ENCODE measurements around the gene IGFLR1. TPM values are rescaled to one million over a fixed set of nuclear protein-coding genes. Genes with fewer than 3 reads are reported as not detected.
A peak's percentile ranks its signal among the peaks of the same experiment; 100 is the strongest.

Gene IGFLR1
- polyA plus RNA-seq, 2 of the 4 experiments (the other 2 are of a cell fraction), result 6.4 to 14.4 TPM

DNA sequence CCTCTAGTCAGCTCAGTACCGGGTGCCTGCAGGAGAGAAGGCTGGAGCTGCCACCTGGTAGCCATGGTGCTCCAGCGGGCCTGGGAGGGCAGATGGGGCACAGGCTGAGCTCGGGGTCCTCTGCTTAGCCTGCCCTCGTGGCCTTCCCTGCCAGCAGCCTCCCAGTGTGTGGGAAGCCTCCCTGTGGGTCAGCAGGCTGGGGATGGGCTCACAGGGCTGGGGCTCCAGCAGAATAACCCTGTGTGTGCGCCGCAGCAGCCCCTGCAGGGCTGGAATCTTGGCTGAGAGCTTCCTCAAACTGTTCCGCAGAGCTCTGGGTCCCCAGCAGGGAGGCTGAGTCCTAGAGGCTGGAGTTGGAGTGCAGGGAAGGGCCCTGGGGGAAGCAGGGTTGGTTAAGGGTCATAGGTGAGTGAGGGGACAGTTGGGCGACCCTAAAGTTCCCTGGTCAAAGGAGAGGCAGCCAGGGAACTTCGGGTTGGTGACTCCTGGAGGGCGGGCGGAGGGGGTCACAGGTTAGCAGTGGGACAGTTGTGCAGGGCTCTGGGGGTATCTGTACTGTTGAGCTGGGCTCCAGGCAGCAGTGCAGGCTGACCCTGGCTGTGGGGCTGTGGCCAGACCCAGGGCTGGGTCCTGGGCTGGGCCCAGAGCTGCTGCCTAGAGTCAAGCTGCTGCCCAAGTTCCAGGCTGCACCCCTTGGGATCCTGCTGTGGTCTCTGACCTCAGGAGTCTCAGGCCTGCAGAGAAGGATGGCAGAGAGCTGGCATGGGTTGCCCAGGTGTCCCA is 47.1 kb upstream of the IGFLR1 start:
- ChIA-PET POLR2A (no interaction called here), CTCF (interaction anchor here (0.6 to 5.9 kb wide), 15 partner anchors 9 to 157 kb away, joined by 3 to 23 read pairs (median 4); partner anchors contain the start of gene KIRREL2)
- H3K27ac ChIP-seq, result no peak overlapping the region
- peaks cover 8% of the 10 kb centered on the region for H3K4me1 ChIP-seq
- no peak for TF ChIP-seq RNF2 (IDR thresholded peaks at IDR 0.05; ENCODE audit: borderline replicate concordance, low read depth)
- TF ChIP-seq SREBF2 (IDR thresholded peaks at IDR 0.05), result no peak
- no peak for TF ChIP-seq NPAS2 (CRISPR knock-in tag; IDR thresholded peaks at IDR 0.05; ENCODE audit: borderline replicate concordance)
- no peak for TF ChIP-seq ESRRA (IDR thresholded peaks at IDR 0.05; ENCODE audit: borderline replicate concordance, low read length)
- TF ChIP-seq ZFP36 (IDR thresholded peaks at IDR 0.05; ENCODE audit: borderline replicate concordance, partially characterized antibody), result no peak
- no peak for TF ChIP-seq ZC3H11A (IDR thresholded peaks at IDR 0.05)
- no peak for TF ChIP-seq BHLHE40 (IDR thresholded peaks at IDR 0.05; ENCODE audit: low read depth, low read length)
- TF ChIP-seq, protein P1, sequence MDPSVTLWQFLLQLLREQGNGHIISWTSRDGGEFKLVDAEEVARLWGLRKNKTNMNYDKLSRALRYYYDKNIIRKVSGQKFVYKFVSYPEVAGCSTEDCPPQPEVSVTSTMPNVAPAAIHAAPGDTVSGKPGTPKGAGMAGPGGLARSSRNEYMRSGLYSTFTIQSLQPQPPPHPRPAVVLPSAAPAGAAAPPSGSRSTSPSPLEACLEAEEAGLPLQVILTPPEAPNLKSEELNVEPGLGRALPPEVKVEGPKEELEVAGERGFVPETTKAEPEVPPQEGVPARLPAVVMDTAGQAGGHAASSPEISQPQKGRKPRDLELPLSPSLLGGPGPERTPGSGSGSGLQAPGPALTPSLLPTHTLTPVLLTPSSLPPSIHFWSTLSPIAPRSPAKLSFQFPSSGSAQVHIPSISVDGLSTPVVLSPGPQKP (IDR thresholded peaks at IDR 0.05; ENCODE audit: low read depth, low read length), result no peak
- TF ChIP-seq HOXB13 (CRISPR knock-in tag; IDR thresholded peaks at IDR 0.05; ENCODE audit: low read depth), result no peak
- no peak for TF ChIP-seq HOXA7 (CRISPR knock-in tag; IDR thresholded peaks at IDR 0.05)
- TF ChIP-seq, protein P2, sequence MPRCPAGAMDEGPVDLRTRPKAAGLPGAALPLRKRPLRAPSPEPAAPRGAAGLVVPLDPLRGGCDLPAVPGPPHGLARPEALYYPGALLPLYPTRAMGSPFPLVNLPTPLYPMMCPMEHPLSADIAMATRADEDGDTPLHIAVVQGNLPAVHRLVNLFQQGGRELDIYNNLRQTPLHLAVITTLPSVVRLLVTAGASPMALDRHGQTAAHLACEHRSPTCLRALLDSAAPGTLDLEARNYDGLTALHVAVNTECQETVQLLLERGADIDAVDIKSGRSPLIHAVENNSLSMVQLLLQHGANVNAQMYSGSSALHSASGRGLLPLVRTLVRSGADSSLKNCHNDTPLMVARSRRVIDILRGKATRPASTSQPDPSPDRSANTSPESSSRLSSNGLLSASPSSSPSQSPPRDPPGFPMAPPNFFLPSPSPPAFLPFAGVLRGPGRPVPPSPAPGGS (IDR thresholded peaks at IDR 0.05), result no peak
- WGBS (ENCODE audit: missing lambda C conversion rate), result 61% methylated on average over 11 of the region's 11 CpGs
- no peak overlapping the region for H3K4me2 ChIP-seq
- no peak overlapping the region for H3K4me3 ChIP-seq
- FAIRE-seq (no peak), ATAC-seq (peak in 1 of 2 experiments; percentile 7; a peak in 2 of 6 replicates), DNase-seq (ENCODE audit: low read depth in 1 of 2, low spot score in 1 of 2) (no peak)
- H3K9me3 ChIP-seq, result no peaks in the 10 kb centered on the region

DNA sequence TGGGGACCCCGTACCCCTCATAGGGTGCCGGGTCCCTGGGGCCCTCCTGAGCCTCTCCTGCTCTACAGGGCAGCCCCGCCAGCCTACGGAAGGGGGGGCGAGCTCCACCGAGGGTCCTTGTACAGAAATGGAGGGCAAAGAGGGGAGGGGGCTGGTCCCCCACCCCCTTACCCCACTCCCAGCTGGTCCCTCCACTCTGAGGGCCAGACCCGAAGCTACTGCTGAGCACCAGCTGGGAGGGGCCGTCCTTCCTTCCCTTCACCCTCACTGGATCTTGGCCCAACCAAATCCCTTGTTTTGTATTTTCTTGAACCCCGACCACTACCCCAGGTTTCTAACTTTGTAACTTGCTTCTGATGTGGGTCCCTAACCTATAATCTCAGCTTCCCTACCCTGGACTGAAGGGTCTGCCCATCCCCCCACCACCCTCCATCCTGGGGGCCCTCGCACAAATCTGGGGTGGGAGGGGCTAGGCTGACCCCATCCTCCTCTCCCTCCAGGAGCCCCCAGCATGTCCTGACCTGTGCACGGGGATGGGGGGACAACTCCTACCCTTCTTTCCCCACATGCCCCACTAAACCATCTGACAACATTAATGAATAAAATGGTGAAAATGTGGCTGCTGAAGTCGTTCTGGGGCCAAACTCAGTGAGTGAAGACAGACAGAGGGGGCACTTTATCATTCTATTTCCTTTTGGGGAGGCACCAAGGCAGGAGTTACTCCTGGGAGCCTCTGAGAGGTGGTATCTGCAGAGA is 46.1 kb upstream of the IGFLR1 start:
- DNase-seq (ENCODE audit: low read depth in 1 of 2, low spot score in 1 of 2) (no peak), ATAC-seq (no peak), FAIRE-seq (no peak)
- ChIA-PET CTCF (interaction anchor here (0.8 to 5.9 kb wide), 10 partner anchors 8 to 158 kb away, joined by 3 to 23 read pairs (median 4); no protein-coding TSS in a partner anchor), POLR2A (interaction anchor here (0.7 kb wide), 1 partner anchor 23 kb away, joined by 5 read pairs; no protein-coding TSS in a partner anchor)
- H3K4me1 ChIP-seq, result peaks cover 4% of the 10 kb centered on the region
- WGBS (ENCODE audit: missing lambda C conversion rate), result 69% methylated on average over 11 of the region's 12 CpGs
- H3K4me2 ChIP-seq, result no peak overlapping the region
- no peak overlapping the region for H3K27ac ChIP-seq
- H3K4me3 ChIP-seq, result no peak overlapping the region
- H3K9me3 ChIP-seq, result no peaks in the 10 kb centered on the region
- TF ChIP-seq KDM5A (IDR thresholded peaks at IDR 0.05) (no peak), POLR2AphosphoS2 (conservative IDR thresholded peaks at IDR 0.05; ENCODE audit: low read length) (no peak), FOXS1 (CRISPR knock-in tag; IDR thresholded peaks at IDR 0.05) (no peak), NFE2L2 (conservative IDR thresholded peaks at IDR 0.05; ENCODE audit: low read length) (no peak), CHD4 (IDR thresholded peaks at IDR 0.05; ENCODE audit: borderline replicate concordance) (no peak), JUNB (IDR thresholded peaks at IDR 0.05) (no peak), GATA3 (IDR thresholded peaks at IDR 0.05; ENCODE audit: borderline replicate concordance) (no peak), BHLHE40 (IDR thresholded peaks at IDR 0.05; ENCODE audit: low read depth, low read length) (no peak), PHF8 (IDR thresholded peaks at IDR 0.05; ENCODE audit: borderline replicate concordance, low read depth) (no peak), FOSB (CRISPR knock-in tag; IDR thresholded peaks at IDR 0.05) (no peak), ZFP36 (IDR thresholded peaks at IDR 0.05; ENCODE audit: borderline replicate concordance, partially characterized antibody) (no peak)
- TF ChIP-seq, protein P3, sequence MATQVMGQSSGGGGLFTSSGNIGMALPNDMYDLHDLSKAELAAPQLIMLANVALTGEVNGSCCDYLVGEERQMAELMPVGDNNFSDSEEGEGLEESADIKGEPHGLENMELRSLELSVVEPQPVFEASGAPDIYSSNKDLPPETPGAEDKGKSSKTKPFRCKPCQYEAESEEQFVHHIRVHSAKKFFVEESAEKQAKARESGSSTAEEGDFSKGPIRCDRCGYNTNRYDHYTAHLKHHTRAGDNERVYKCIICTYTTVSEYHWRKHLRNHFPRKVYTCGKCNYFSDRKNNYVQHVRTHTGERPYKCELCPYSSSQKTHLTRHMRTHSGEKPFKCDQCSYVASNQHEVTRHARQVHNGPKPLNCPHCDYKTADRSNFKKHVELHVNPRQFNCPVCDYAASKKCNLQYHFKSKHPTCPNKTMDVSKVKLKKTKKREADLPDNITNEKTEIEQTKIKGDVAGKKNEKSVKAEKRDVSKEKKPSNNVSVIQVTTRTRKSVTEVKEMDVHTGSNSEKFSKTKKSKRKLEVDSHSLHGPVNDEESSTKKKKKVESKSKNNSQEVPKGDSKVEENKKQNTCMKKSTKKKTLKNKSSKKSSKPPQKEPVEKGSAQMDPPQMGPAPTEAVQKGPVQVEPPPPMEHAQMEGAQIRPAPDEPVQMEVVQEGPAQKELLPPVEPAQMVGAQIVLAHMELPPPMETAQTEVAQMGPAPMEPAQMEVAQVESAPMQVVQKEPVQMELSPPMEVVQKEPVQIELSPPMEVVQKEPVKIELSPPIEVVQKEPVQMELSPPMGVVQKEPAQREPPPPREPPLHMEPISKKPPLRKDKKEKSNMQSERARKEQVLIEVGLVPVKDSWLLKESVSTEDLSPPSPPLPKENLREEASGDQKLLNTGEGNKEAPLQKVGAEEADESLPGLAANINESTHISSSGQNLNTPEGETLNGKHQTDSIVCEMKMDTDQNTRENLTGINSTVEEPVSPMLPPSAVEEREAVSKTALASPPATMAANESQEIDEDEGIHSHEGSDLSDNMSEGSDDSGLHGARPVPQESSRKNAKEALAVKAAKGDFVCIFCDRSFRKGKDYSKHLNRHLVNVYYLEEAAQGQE (IDR thresholded peaks at IDR 0.05), result no peak
- TF ChIP-seq, protein P4, sequence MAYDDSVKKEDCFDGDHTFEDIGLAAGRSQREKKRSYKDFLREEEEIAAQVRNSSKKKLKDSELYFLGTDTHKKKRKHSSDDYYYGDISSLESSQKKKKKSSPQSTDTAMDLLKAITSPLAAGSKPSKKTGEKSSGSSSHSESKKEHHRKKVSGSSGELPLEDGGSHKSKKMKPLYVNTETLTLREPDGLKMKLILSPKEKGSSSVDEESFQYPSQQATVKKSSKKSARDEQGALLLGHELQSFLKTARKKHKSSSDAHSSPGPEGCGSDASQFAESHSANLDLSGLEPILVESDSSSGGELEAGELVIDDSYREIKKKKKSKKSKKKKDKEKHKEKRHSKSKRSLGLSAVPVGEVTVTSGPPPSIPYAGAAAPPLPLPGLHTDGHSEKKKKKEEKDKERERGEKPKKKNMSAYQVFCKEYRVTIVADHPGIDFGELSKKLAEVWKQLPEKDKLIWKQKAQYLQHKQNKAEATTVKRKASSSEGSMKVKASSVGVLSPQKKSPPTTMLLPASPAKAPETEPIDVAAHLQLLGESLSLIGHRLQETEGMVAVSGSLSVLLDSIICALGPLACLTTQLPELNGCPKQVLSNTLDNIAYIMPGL (CRISPR knock-in tag; IDR thresholded peaks at IDR 0.05; ENCODE audit: borderline replicate concordance), result no peak
- TF ChIP-seq, protein P5, sequence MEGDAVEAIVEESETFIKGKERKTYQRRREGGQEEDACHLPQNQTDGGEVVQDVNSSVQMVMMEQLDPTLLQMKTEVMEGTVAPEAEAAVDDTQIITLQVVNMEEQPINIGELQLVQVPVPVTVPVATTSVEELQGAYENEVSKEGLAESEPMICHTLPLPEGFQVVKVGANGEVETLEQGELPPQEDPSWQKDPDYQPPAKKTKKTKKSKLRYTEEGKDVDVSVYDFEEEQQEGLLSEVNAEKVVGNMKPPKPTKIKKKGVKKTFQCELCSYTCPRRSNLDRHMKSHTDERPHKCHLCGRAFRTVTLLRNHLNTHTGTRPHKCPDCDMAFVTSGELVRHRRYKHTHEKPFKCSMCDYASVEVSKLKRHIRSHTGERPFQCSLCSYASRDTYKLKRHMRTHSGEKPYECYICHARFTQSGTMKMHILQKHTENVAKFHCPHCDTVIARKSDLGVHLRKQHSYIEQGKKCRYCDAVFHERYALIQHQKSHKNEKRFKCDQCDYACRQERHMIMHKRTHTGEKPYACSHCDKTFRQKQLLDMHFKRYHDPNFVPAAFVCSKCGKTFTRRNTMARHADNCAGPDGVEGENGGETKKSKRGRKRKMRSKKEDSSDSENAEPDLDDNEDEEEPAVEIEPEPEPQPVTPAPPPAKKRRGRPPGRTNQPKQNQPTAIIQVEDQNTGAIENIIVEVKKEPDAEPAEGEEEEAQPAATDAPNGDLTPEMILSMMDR (IDR thresholded peaks at IDR 0.05), result no peak
